HG03439 (cell line): ENCODE data around the gene PSG2.
"Not testable (repeated sequence)": the region's sequence is repeated elsewhere in the genome, so short reads cannot be mapped to it uniquely, and the experiment has no call there.

Experiments
- ATAC-seq: cut with Tn5 transposase; IDR thresholded peaks from one replicate; pipeline ENCODE4 v1.9.1; 2021; ENCODE audit warnings: mild to moderate bottlenecking, moderate library complexity; ENCODE audit not compliant: unreplicated experiment

The PSG2 gene

DNA sequence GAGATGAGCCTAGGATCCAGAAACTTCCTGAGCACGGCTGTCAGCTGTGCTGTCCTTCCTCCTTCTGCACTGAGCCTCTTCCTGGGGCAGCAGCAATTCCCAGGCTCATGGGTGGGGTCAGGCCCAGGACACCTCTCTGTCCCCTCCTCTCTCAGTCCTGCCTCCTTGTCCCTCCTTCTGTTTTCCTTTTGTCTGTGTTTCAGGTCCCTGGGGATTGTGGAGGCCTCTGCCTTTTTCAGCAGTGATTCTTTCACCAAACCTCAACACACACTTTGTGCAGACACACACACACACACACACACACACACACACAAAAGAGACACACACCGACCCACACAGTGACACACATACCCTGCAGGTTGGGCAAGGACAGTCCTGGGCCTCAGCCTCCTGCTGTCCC, at the start of gene PSG2:
Gene PSG2 (minus strand): TSS at position 101 of the 400 bp plus-strand sequence. CDS start 132 bp downstream, outside the sequence.
- ATAC-seq: not testable (repeated sequence)

DNA sequence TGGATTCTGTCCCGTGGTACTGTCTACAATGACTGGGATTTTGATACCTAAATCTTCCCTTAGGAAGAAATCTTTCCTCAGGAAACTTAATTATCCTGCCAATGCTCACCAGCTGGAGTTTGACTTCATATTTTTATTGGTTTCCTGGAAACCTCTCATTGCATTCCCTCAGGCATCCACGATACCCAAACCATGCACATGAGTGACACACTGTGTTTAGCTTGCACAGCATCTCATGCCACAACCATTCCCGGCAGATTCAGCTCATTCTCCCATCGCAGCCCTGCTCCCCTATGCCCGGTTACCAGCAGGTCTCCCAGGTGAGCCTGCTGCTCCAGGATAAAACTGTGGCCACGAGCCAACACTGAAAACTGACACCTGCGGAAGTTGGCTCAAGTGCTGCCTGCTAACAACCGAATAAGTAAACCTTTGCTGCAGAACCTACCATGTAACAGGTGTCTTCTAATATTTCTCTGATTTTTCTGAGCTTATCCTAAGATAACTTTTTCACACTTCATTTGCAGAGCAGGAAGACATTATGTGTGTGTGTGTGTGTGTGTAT, 48.9 kb upstream of the PSG2 start:
- not testable (repeated sequence) for ATAC-seq

DNA sequence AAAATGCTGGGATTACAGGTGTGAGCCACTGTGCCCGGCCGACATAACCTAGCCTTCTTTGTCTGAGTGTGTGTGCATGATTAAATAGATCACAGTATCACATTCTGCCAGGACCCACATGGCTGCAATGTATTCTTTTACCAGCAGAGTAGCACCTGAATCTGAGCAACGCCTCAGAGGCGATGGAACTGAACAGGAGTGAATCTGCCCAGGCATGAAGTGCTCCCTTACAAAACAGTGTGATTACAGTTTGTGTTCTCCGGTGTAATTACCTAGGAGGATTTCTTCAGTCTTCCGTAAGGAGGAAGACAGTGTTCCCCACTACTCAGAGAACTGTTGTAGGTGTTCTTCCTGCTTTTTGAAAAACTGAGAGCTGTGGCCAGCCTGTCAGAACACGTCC, 46.7 kb upstream of the PSG2 start:
- not testable (repeated sequence) for ATAC-seq

DNA sequence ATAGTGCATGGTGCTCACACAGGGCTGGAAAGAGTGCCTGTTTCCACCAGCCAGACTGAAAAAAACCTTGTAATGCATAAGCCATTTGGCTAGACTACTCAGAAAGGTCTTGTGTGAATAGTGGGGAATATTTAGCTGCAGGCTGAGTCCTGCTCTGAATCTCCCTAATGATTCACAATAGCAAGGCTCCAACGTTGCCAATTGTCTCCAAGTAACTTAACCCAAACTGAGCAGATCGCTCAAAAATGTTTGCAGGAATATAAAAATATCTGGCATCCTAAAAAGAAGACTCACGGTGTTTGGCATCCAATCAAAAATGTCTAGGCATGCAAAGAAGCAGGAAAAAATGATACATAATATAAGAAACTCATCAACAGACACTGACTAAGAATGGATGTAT, 44.8 kb upstream of the PSG2 start:
- ATAC-seq: not testable (repeated sequence)

DNA sequence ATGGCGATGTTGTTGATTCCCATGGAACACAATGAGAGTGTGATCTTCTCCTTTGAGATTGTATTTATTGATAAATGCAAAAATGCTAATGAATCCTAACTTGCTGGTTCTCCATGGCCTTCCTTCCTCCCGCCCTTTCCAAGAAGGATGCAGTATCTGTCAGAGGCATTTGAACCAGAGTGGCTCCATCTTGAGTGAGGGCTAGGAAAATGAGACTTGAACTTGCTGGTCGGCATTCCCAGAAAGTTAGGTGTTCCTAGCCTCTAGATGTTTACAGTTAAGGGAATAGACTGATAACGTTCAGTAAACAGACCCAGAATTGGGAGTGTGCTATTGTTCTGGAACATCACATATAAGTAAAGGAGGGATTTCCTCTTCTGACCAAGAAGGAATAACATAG, 44.2 kb upstream of the PSG2 start:
- ATAC-seq: no peak

DNA sequence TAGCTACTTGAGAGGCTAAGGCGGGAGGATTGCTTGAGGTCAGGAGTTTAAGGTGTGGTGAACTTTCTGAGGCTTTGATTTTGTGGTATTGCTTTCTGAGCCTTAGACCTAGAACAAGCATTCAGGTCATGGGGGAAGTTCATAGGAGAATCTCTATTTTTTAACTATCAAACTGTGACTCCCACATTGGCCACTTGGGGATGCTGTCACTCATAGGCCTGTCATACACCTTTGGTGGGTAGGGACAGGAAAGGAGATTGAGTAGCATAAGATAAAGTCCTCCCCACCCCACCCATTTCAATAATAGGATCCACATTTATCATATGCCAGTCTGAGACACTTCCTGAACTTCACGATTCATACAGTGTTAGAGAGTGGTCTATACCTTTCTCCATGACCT, 41.9 kb upstream of the PSG2 start:
- no peak for ATAC-seq

DNA sequence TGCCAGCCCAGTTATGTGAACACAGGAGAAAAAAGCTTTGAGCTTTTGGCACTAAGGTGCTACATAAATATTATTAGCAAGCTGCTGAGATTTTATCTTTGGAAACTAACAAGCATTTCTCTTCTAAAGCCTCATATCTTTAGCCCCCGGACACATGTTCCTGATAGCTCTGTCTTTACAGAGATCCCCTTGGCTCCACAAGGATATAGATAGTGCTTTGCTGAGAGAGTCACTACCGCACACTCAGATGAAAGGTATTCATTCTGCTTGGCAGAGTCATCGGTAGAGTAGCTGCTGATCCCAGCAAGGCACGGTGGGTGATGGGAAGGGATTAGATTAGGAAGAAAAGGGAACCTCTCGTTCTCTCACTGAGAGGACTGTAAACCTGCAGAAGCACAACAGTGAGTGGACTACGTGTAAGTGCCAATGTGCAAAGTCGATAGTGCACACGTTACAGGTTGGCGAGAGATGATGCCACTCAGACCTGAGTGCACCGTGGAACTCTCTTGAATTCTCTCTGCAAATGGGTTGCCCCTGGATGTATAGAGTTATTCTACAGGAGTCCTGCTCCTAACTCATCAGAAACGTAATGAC, 38.0 kb upstream of the PSG2 start:
- not testable (repeated sequence) for ATAC-seq

DNA sequence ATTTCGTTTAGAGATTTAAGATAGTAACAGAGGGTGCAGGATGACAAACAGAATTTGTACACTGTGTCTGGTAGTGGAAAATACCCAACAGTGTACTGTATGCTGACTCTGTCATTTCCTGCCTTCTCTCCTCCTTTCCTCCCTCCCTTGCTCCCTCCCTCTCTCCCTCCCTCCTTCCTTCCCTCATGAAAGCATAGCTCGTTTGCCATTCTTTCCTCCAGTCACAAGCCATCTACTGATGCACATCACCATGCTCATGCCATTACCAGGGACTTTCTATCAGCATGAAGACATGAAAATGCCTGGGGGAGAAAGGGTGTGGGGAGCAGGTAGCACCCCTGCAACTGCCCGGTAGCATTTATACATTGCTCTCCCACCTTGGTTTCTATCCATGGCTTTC, 37.0 kb upstream of the PSG2 start:
- ATAC-seq: not testable (repeated sequence)

DNA sequence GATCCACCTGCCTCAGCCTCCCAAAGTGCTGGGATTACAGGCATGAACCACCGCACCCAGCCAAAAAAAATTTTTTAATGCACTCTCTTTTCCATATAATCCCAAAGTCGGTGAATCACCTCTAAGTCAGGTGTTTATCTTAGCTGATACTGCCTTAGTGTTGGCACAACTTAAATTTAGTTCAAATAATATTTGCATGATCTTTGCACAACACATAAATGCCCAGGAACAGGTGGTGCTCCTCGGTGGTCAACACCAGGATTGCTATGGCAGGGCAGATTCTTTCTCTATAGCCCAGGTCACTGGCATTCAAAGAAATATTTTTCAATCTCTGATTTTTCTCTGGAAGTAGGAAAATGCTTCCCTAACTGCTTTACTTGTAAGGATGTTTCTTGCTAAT, 33.9 kb upstream of the PSG2 start:
- ATAC-seq: not testable (repeated sequence)

DNA sequence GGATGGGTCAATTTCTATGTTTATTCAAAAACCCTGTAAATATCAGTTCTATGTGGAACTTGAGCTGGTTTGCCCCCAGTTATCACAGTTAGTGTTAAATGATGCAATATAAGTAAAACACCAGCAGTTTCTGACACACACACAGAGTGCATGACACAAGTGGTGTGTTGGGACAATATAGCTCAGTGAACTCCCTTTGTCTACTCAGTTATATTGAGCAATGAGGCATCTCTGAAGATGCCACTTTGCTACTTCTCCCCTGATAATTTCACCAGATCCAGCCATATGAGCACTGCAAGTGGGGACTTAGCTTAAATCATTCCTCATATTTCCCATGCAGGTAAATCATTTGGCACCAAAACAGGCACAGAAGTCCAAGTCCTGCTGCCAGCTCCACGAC, 33.0 kb upstream of the PSG2 start:
- not testable (repeated sequence) for ATAC-seq

DNA sequence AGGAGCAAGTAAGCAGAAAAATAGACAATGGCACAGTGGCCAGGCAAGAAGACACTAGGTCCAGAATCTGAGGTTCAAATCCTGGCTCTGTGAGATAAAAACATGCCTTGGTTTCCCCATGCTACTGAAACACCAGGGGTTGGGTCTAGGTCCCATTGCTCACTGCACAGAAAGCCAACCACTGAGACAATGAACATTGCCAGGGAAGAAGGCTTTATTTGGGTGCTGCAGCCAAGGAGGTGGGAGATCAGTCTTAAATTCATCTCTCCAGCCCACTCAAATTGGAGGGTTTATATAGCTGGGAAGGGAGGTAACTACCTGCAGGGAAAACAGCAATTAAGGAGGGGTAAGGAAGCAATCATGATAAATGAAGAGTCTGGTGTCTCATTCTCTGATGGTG, 32.6 kb upstream of the PSG2 start:
- not testable (repeated sequence) for ATAC-seq

DNA sequence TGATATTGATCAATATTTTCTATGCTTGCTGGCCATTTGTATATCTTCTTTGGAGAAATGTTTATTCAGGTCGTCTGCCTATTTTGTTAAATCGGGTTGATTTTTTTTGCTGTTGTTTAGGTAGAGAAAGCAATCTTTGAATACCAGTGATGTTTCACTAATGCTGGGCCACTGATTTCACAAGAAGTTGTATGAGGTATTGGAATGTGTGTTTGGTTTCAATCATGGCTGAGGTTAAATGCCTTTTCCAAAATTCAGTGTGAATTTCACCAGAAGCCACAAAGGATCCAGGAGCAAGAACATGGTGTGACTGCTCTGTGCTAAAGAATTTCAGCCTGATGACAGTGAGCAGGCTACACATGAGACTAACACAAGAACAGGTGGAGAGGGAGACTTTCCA, 32.1 kb upstream of the PSG2 start:
- ATAC-seq: not testable (repeated sequence)

DNA sequence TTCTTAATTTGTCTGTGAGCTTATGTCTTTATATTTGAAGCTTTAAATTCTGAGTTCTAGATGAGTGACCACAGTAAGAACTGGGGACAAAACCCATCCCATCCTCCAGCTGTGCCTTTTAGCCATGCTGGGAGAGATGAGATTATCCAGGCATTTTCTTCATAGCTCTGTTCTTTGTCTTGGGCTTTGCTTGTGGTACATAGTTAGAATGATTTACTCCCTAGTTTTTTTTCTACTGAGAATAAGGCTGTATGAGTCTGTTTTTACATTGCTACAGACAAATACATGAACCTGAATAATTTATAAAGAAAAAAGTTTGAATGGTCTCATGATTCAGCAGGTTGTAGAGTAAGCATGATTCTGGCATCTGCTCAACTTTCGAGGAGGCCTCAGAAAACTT, 24.9 kb upstream of the PSG2 start:
- ATAC-seq: not testable (repeated sequence)

DNA sequence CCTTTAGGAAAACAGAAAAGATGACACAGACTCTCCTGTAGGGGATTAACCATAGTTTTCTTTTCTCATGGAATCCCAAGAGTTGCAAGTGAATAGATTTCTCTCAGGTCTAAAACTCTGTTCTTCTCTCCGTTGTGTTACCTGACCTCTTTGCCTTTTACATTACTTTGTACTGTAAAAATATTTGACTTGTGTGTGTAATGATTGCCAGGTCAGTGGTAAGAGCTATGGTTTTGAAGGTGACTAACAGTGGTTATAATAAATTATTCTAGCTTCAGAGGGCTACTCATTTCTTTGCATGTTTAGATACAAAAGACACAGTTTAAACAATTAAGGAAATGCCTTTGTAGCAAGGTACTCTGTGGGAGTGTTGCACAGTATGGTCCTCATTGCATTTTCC, 23.0 kb upstream of the PSG2 start:
- ATAC-seq: no peak

DNA sequence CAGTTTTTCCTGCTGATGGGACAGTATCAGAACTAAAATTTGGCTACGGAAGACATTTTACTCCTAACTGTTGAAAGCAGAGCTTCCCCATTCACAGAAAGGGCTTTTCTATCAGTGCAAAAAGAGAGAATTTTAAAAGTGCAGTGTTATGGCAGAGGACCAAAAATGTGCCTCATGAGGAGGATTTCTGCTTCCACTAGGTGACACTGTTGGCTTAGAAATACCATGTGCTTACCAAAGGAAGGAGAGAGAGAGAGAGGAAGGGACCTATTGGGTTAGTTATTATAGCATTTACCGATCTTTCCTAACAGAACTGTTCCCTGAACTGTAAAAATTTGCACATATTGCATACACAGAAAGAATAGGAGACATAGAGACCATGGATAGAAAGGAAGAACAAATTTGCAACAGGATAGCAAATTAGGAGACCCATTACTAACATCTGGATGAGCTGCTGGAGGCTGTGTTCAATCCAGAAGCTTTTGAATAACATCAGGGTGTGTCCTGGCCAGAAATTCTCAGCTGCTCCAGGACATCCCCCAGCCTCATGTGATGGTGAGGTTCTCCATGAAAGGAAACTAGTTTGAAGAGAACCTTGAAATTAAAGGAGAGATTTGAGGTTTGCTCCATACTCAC, 21.8 kb upstream of the PSG2 start:
- not testable (repeated sequence) for ATAC-seq

DNA sequence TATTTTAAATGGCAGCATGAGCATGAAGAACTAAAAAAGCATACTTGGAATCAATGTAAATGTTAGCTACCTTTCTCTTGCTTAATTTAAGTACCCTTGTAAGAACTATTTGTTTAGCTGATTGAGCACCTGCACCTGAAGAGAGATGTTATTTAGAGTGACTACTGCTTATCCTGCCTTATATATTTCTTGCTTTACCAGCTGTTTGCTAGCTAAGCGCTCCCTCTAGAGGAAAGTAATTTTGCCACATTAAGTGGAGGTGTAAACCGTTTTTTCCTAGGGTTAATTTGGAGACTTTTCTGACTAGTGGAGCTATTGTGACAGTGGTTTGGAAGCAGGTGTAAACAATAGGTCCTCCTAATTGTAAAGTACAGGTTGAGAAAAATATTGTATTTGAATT, 19.4 kb upstream of the PSG2 start:
- ATAC-seq: no peak

DNA sequence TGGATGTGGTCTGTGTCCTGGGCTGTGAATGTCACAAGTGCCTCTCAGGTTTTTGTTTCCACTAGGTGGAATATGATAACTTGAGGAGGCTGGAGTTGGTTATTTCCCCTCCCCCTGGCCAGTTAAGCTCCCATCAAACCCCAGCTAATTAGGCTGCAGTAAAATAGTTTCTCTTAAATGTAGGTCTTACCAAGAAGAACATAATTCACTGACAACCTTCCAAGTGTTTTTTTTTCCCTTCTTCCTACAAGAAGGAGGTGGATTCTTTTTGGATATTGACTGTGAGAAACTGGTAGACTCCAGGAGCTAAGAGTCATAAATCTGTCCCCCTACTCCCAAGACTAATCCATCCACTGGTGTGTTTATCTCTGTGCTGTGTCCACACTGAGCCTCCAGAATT, 15.9 kb upstream of the PSG2 start:
- not testable (repeated sequence) for ATAC-seq

DNA sequence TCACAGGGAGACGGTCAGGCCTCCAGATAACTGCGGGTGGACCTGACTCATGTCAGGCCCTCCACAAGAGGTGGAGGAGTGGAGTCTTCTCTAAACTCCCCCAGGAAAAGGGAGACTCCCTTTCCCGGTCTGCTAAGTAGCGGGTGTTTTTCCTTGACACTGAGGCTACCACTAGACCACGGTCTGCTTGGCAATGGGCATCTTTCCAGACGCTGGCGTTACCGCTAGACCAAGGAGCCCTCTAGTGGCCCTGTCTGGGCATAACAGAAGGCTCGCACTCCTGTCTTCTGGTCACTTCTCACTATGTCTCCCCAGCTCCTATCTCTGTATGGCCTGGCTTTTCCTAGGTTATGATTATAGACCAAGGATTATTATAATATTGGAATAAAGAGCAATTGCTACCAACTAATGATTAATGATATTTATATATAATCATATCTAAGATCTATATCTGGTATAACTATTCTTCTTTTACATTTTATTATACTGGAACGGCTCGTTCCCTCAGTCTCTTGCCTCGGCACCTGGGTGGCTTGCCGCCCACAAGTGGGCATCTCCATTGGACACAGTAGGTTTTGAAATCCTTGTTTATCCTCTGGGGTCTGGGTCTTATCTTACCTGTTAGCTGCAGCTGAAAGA, 5.3 kb upstream of the PSG2 start:
- ATAC-seq: not testable (repeated sequence)

DNA sequence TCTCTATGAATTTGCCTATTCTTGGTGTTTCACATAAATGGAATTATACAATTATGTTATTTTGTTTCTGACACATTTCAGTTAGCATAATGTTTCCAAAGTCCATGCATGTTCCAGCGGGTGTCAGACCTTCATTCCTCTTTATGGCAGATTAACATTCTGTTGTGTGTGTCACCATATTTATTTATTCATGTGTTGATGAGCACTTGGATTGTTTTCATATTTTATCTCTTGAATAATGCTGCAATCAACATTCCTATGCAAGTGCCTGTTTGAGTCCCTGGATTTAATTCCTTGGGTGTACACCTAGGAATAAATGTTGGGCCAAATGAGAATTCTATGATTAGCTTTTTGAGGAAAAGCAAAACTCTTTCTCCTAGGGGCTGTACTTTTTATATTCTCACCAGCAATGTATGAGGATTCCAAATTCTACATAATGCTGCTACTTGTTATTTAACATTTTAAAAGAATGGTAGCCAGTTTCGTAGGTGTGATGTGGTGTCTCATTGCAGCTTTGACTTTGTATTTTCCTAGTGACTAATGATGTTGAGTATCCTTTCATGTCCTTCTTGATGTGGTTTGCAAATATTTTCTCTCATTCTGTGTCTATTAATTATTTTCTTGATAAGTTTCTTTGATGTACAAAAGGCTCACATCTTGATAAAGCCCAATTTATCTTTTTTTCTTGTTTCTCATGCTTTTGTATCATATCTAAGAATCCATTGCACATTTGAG, 3.5 kb upstream of the PSG2 start:
- ATAC-seq: not testable (repeated sequence)

DNA sequence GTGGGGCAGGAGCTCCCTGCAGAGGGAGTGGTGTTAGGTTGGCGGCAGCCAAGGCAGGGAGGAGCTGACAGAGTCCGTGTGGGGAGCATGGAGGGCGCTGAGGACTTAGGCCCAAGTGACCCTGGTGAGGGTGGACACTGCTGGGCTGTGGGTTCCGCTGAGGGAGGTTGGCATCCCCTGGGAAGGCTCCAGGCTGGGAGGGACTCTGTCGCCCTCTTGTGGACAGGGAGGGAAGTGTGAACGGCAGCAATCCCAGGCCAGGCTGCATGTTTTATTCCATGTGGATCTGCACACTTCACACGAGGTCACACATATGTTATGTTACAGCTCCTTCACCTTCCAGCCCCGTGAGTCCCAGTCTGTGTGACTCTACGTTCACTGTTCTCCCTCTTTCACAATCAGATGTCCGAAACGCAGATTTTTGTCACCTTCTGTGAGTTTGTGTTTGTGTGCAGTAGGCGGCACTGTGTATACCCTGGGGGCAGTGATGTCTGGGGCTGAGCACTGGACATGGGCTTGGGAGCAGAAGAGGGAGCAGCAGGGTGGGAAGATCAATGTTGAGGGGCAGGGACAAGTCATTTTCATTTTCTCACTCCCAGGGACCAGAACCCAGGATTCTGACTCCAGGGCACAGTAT, 1.8 kb upstream of the PSG2 start:
- not testable (repeated sequence) for ATAC-seq

DNA sequence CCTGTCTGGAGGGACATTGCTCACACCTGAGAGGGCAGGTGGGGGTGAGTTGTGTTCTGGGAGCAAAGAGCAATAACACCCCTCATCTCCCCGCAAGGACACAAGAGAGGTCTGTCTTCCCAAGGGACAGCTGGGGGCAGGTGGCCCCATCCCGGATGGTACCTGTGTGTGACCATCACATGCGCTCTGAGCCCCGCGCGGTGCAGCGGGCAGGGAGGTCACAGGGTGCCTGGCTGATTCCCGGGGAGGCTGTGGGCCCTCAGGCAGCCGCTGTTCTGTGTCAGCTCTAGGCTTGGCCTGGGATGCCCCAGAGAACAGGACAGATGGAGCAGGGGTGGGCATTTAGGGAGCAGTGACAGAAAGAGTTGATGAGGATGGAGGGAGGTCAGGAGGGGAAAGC, 1.2 kb upstream of the PSG2 start:
- ATAC-seq: not testable (repeated sequence)
